Left renal pelvis (tissue), 4 donors: ENCODE results near the gene PNMA8A. TPM values are rescaled to one million over a fixed set of nuclear protein-coding genes. Genes with fewer than 3 reads are reported as not detected.
"Not testable (repeated sequence)": the region's sequence is repeated elsewhere in the genome, so short reads cannot be mapped to it uniquely, and the experiment has no call there.

ENCODE experiments used
- DNase-seq, 4 donors: peaks; one replicate each; pipeline ENCODE4 v3.0.0-alpha.2; 2013; ENCODE audit warnings: low read depth in 4 of 4, low spot score in 3 of 4
- polyA plus RNA-seq, 4 donors: library from polyadenylated mRNA; unstranded; fragments of 120-200 nt; gene quantifications; one replicate each; pipeline ENCODE4 v1.2.1, GENCODE V29; 2013; ENCODE audit not compliant: insufficient read length in 4 of 4

The PNMA8A gene
- polyA plus RNA-seq, 4 donors = 47.1 to 71.7 (median 60.4) TPM

GRCh38 chr19:46435009-46435408 lies 36.4 kb downstream of the PNMA8A start:
- no peak for DNase-seq

- not testable (repeated sequence) for DNase-seq
These were observed 37.9 kb downstream of the PNMA8A start for GRCh38 chr19:46433470-46433869.

GRCh38 chr19:46431824-46432223 lies 39.5 kb downstream of the PNMA8A start:
- DNase-seq = no peak

GRCh38 chr19:46429999-46430398 lies 41.4 kb downstream of the PNMA8A start:
- DNase-seq = no peak

- no peak for DNase-seq
These were observed 42.9 kb downstream of the PNMA8A start, which contains the start of gene PNMA8C for GRCh38 chr19:46428239-46429135. Gene PNMA8C (minus strand): TSS chr19:46428936. CDS start chr19:46428359, 577 bp downstream.

GRCh38 chr19:46427518-46428045 lies 43.8 kb downstream of the PNMA8A start:
- no peak for DNase-seq

GRCh38 chr19:46426506-46427162 lies 44.7 kb downstream of the PNMA8A start:
- no peak for DNase-seq

GRCh38 chr19:46426035-46426505 lies 45.3 kb downstream of the PNMA8A start:
- no peak for DNase-seq

GRCh38 chr19:46423188-46423587 lies 48.2 kb downstream of the PNMA8A start:
- no peak for DNase-seq

- DNase-seq = no peak
These were observed 49.0 kb downstream of the PNMA8A start for GRCh38 chr19:46422344-46422743.

- no peak for DNase-seq
These were observed 51.3 kb downstream of the PNMA8A start for GRCh38 chr19:46420056-46420455.

Other genes starting within 250 kb of the PNMA8A start
- not detected for gene IGFL1, start 241.8 kb downstream of the PNMA8A start, polyA plus RNA-seq
- 10 to 100 TPM; 25.9 to 66.4 (median 37.3) TPM for gene HIF3A, start 174.5 kb downstream of the PNMA8A start, polyA plus RNA-seq
- gene PPP5C, start 124.5 kb downstream of the PNMA8A start, polyA plus RNA-seq = 100 to 1,000 TPM in 2 of 4 donors, 10 to 100 TPM in 2; 73.0 to 111 (median 103) TPM
- gene CCDC8, start 58.0 kb downstream of the PNMA8A start, polyA plus RNA-seq = 10 to 100 TPM; 50.7 to 94.6 (median 58.5) TPM
- gene PNMA8C, start 42.6 kb downstream of the PNMA8A start, polyA plus RNA-seq = 1 to 10 TPM in 1 of 4 donors, under 1 TPM in 3; 0.50 to 6.7 (median 0.73) TPM
- 1 to 10 TPM; 3.3 to 8.1 (median 5.0) TPM for gene PNMA8B, start 24.3 kb upstream of the PNMA8A start, polyA plus RNA-seq
- 100 to 1,000 TPM; 397 to 466 (median 416) TPM for gene CALM3, start 129.8 kb upstream of the PNMA8A start, polyA plus RNA-seq
- gene PTGIR, start 153.5 kb upstream of the PNMA8A start, polyA plus RNA-seq = 1 to 10 TPM; 1.5 to 2.7 (median 2.2) TPM
- 1 to 10 TPM; 1.5 to 8.5 (median 3.3) TPM for gene GNG8, start 164.6 kb upstream of the PNMA8A start, polyA plus RNA-seq
- gene DACT3, start 189.6 kb upstream of the PNMA8A start, polyA plus RNA-seq = 10 to 100 TPM; 23.7 to 62.8 (median 26.9) TPM
- 10 to 100 TPM; 29.5 to 54.2 (median 37.2) TPM for gene PRKD2, start 245.6 kb upstream of the PNMA8A start, polyA plus RNA-seq